Panc1 (cell line): ENCODE results near the gene CENPP.

Source experiments
- POLR2AphosphoS5 ChIP-seq: IDR thresholded peaks from 2 replicates; pipeline ENCODE4 v1.6.1; 2012; ENCODE audit warnings: mild to moderate bottlenecking, low read depth, low read length, moderate library complexity
- SIN3A ChIP-seq: IDR thresholded peaks from 2 replicates; pipeline ENCODE4 v1.6.1; 2012; ENCODE audit warnings: low read depth, mild to moderate bottlenecking, low read length, moderate library complexity, borderline replicate concordance; ENCODE audit not compliant: insufficient read depth
- TF ChIP-seq, protein P1 (sequence below): fragments of 450-650 bp; IDR thresholded peaks from 2 replicates; pipeline ENCODE4 v1.5.1; 2017; ENCODE audit warnings: mild to moderate bottlenecking

DNA sequence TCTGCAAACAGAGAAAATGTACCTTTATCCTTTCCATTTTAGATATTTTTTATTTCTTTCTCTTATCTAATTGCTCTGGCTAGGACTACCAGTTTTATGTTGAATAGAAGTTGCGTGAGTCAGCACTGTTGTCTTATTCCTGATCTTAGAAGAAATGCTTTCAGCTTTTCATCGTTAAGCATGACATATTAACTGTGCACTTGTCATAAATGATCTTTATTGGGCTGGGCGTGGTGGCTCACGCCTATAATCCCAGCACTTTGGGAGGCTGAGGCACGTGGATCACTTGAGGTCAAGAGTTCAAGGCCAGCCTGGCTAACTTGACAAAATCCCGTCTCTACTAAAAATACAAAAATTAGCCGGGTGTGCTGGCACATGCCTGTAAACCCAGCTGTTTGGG lies 218.2 kb downstream of the CENPP start:
- TF ChIP-seq POLR2AphosphoS5, result no peak
- TF ChIP-seq, protein P1, sequence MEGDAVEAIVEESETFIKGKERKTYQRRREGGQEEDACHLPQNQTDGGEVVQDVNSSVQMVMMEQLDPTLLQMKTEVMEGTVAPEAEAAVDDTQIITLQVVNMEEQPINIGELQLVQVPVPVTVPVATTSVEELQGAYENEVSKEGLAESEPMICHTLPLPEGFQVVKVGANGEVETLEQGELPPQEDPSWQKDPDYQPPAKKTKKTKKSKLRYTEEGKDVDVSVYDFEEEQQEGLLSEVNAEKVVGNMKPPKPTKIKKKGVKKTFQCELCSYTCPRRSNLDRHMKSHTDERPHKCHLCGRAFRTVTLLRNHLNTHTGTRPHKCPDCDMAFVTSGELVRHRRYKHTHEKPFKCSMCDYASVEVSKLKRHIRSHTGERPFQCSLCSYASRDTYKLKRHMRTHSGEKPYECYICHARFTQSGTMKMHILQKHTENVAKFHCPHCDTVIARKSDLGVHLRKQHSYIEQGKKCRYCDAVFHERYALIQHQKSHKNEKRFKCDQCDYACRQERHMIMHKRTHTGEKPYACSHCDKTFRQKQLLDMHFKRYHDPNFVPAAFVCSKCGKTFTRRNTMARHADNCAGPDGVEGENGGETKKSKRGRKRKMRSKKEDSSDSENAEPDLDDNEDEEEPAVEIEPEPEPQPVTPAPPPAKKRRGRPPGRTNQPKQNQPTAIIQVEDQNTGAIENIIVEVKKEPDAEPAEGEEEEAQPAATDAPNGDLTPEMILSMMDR, result no peak
- TF ChIP-seq SIN3A, result no peak
